Spinal cord (tissue), 10 donors: ENCODE data around the gene SHROOM3. TPM values are rescaled to one million over a fixed set of nuclear protein-coding genes. Genes with fewer than 3 reads are reported as not detected.
A peak's percentile ranks its signal among the peaks of the same experiment; 100 is the strongest.
"Not testable (repeated sequence)": the region's sequence is repeated elsewhere in the genome, so short reads cannot be mapped to it uniquely, and the experiment has no call there.

Source experiments
- DNase-seq, 6 donors: peaks; one replicate each; pipeline versions ENCODE4 v3.0.0 to v3.0.0-alpha.2; 2013 to 2015; ENCODE audit warnings: low spot score in 6 of 6, low read depth in 4 of 6
- H3K27ac ChIP-seq: one replicate; pipeline ENCODE4 v1.5.1; 2013; ENCODE audit warnings: low read depth, low read length, control low read depth
- H3K27me3 ChIP-seq: one replicate; pipeline ENCODE4 v1.6.1; 2013; ENCODE audit warnings: low read length; ENCODE audit not compliant: control insufficient read depth, insufficient read depth
- H3K36me3 ChIP-seq: one replicate; pipeline ENCODE4 v1.6.1; 2013; ENCODE audit warnings: low read length; ENCODE audit not compliant: control insufficient read depth, insufficient read depth
- H3K4me1 ChIP-seq: one replicate; pipeline ENCODE4 v1.6.1; 2013; ENCODE audit warnings: low read length; ENCODE audit not compliant: control insufficient read depth, insufficient read depth
- H3K4me3 ChIP-seq: one replicate; pipeline ENCODE4 v1.5.1; 2013; ENCODE audit warnings: low read depth, low read length, control low read depth
- H3K9me3 ChIP-seq: one replicate; pipeline ENCODE4 v1.6.1; 2013; ENCODE audit warnings: low read length; ENCODE audit not compliant: control insufficient read depth, insufficient read depth
- WGBS: methylation state at CpG from one replicate; pipeline ENCODE4 v1.1.5; 2013; ENCODE audit warnings: missing lambda C conversion rate; ENCODE audit not compliant: insufficient coverage; 5-methylcytosine and 5-hydroxymethylcytosine counted together
- polyA plus RNA-seq, 2 donors: library from polyadenylated mRNA; unstranded; fragments of 120-200 nt; gene quantifications; one replicate each; pipeline ENCODE4 v1.2.1, GENCODE V29; 2013; ENCODE audit not compliant: insufficient read length in 2 of 2
- total RNA-seq, 2 donors: library from RNA; depleted of rRNA in 1 of 2; stranded (reverse); fragments of 120-200 nt in 1 of 2; fragments of >200 nt in 1 of 2; gene quantifications; one replicate each; pipeline versions ENCODE4 v1.2.3 to v1.2.4, GENCODE V29; 2013 to 2014
- donor health status: healthy.

The SHROOM3 gene
- total and polyA plus RNA-seq, 4 donors, result 11.6 to 23.3 (median 19.3) TPM

DNA sequence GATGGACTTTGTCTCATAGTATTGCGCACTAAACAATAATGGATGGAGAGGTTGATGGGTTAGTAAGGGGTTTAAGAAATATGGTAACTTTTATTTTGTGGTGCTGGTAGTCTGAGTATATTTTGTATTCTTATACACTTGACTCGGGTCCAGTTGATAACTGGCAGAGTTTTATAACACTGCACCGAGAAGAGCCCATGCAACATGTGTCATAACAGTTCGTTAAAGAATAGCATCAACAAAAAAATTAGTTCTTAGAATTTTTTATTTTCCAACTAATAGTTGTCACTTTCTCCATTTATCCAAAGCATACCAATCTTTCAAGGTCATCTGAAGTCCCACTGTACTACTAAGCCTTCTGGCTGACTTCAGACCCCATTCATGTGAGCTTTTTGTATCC lies 287.8 kb downstream of the SHROOM3 start:
- Histone ChIP-seq H3K27me3 (no peaks in the 10 kb centered on the region), H3K36me3 (no peaks in the 10 kb centered on the region), H3K27ac (peak overlapping the region; percentile 81), H3K9me3 (no peaks in the 10 kb centered on the region), H3K4me3 (no peak overlapping the region), H3K4me1 (no peaks in the 10 kb centered on the region)
- WGBS, result 100% methylated on average over 2 of the region's 4 CpGs
- DNase-seq, result no peak

DNA sequence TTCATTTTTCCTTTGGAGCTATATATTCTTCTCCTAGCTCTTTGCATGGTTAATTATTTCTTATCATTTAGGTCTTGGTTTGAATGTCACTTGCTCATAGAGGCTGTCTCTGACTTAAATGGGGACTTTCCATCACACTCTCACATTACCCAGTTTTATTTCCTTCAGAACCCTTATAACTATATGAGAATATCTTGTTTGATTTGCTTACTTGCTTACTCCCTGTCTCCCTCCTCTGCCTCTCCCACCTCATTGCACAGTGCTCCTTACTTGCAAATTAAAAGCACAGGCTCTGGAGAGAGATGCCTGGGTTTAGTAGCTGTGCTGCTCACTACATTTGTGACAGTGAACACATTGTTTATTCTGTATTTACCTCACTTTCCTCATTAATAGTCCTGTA lies 288.3 kb downstream of the SHROOM3 start:
- Histone ChIP-seq H3K9me3 (no peaks in the 10 kb centered on the region), H3K4me1 (no peaks in the 10 kb centered on the region), H3K27ac (peak overlapping the region; percentile 81)

DNA sequence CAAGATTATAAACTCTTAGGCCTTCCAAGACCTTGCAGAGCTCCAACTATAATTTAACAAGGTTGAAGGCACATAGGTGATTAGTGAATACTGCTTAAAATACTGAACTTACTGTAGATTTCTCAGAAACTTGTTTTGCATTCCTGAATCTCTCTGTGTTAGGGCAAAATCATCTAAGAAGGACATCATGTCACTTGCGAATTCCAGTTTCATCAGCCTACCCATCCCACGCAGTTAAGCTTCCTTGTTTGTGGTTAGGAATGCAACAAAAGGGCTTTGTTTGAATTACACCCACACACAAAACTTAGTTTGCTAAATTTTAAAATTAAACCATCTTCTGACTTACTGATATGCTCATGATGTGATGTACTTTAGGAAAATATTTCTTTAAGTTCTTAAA lies 288.9 kb downstream of the SHROOM3 start:
- peak overlapping the region; percentile 81 for H3K27ac ChIP-seq

More for the DNA sequence above, 288.3 kb downstream of the SHROOM3 start:
- DNase-seq, result no peak
- no peaks in the 10 kb centered on the region for H3K27me3 ChIP-seq
- no peaks in the 10 kb centered on the region for H3K36me3 ChIP-seq
- no peak overlapping the region for H3K4me3 ChIP-seq

DNA sequence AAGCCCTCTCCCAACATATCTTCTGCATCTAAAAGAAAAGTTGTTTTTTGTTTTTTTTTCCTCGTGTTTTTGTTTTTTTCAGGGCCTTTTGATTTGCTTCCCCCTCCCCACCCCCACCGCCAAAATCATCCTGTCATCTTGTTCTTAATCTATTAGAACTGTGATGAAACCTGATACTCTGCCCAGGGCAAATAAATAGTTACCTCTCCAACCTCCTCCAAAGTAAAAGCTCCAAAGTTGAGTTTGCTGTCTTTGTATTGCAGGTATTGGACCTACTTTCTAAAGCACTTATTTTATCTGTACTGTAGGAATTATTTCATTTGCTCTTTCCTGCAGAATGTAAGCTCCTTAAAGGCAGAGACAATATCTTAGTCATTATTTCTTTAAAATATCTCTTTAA lies 290.0 kb downstream of the SHROOM3 start:
- WGBS, result no CpG with 5 or more reads among the region's 2 CpGs
- Histone ChIP-seq H3K27ac (peak overlapping the region; percentile 81), H3K4me1 (no peaks in the 10 kb centered on the region), H3K36me3 (peaks cover 2% of the 10 kb centered on the region), H3K27me3 (no peaks in the 10 kb centered on the region), H3K4me3 (no peak overlapping the region), H3K9me3 (no peaks in the 10 kb centered on the region)
- DNase-seq, result no peak

More for the DNA sequence above, 288.9 kb downstream of the SHROOM3 start:
- no peak for DNase-seq
- Histone ChIP-seq H3K4me1 (no peaks in the 10 kb centered on the region), H3K9me3 (no peaks in the 10 kb centered on the region), H3K4me3 (no peak overlapping the region), H3K27me3 (no peaks in the 10 kb centered on the region), H3K36me3 (peaks cover 2% of the 10 kb centered on the region)
- no CpG with 5 or more reads among the region's 2 CpGs for WGBS

DNA sequence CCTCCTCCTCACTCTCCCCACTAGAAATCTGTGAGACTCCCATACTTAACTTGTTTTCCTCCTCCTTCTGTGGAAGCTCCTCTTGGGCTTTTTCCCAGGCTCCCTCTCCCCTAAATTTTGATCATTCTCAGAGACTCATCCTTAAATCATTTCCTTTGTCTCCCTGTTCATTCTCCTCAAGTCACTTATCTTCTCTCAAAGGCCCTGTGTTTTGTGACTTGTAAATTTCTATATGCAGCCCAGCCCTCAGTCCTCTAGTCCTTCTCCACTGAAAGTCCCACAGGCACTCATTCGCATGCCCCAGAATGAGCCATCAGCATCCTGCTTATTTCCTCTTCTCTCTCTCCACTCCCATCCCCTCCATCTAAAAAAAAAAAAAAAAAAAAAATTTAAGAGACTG lies 291.1 kb downstream of the SHROOM3 start:
- peaks cover 3% of the 10 kb centered on the region for H3K4me1 ChIP-seq
- DNase-seq, result no peak
- no CpG with 5 or more reads among the region's 1 CpG for WGBS
- H3K4me3 ChIP-seq, result no peak overlapping the region
- H3K27ac ChIP-seq, result no peak overlapping the region
- no peaks in the 10 kb centered on the region for H3K27me3 ChIP-seq
- H3K36me3 ChIP-seq, result peaks cover 2% of the 10 kb centered on the region
- no peaks in the 10 kb centered on the region for H3K9me3 ChIP-seq

DNA sequence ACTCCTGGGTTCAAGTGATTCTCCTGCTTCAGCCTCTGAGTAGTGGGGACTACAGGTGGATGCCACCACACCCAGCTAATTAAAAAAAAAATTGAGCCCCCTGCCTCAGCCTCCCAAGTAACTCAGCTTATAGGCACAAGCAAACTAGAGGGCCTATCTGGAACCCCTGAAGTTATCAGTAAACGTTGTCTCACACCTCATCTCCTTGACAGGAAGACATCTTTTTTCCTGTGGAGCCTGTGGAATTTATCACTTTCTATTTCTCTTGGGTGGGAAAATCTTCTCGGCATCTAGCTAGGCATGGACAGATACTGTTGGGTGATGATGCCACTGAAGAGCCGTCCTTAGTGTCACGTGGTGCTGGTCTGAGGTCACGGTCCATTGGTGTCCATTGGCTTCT lies 291.6 kb downstream of the SHROOM3 start:
- Histone ChIP-seq H3K27me3 (no peaks in the 10 kb centered on the region), H3K9me3 (no peaks in the 10 kb centered on the region), H3K27ac (no peak overlapping the region), H3K4me3 (no peak overlapping the region), H3K4me1 (peaks cover 3% of the 10 kb centered on the region), H3K36me3 (peaks cover 2% of the 10 kb centered on the region)
- 93% methylated on average over 3 of the region's 5 CpGs for WGBS
- DNase-seq, result no peak

DNA sequence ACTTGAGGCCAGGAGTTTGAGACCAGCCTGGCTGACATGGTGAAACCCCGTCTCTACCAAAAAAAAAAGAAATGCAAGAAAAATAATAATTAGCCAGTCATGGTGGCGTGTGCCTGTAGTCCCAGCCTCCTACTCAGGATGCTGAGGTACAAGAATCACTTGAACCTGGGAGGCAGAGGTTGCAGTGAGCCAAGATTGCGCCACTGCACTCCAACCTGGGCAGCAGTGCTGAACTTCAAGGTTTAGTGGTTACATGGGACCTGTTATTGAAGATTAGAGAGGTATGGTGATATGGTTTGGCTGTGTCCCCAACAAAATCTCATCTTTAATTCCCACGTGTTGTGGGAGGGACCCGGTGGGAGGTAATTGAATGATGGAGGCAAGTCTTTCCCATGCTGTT lies 292.9 kb downstream of the SHROOM3 start:
- H3K27me3 ChIP-seq, H3K36me3 ChIP-seq, H3K9me3 ChIP-seq, H3K4me1 ChIP-seq, DNase-seq, H3K27ac ChIP-seq, H3K4me3 ChIP-seq: not testable (repeated sequence)
- 100% methylated on average over 1 of the region's 5 CpGs for WGBS

DNA sequence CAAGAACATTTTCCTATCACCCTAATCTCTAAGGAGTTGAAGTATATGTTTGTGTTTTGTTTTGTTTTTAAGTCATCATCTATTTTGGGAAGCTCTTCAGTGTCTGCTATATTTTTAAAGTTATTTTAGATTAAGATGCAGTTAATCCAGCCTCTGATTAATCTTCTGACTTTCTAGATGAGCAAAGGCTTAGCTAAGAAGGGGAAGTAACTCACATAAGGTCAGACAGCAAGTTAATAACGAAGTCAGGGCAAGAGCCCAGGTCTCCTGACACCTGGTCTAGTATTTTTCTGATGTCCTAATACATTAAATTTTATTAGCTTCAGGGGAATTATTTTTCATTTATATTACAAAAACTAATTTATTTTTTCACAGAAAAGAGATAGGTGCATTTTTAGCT lies 294.4 kb downstream of the SHROOM3 start:
- H3K27ac ChIP-seq, result peak overlapping the region; percentile 57
- no peaks in the 10 kb centered on the region for H3K9me3 ChIP-seq
- no peak for DNase-seq
- no peak overlapping the region for H3K4me3 ChIP-seq
- peaks cover 2% of the 10 kb centered on the region for H3K36me3 ChIP-seq
- no peaks in the 10 kb centered on the region for H3K27me3 ChIP-seq
- peaks cover 7% of the 10 kb centered on the region for H3K4me1 ChIP-seq
- WGBS, result no CpG with 5 or more reads among the region's 1 CpG

DNA sequence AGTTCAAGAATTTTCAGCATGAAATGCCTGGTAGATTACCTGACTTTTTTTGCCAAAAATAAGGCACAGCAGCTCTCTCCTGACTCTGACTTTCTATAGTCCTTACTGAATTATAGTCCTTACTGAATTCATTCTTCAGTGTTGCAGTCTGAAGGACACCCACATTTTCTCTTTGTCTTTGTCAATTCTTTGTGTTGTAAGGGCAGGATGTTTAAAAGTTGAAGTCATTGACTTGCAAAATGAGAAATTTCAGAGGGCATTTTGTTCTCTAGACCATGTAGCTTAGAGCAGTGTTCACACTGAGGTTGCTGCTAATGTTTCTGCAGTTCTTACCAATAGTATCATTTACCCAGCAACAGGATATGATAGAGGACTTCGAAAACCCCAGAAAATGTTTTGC lies 295.0 kb downstream of the SHROOM3 start:
- H3K36me3 ChIP-seq, result peaks cover 2% of the 10 kb centered on the region
- H3K4me1 ChIP-seq, result peaks cover 7% of the 10 kb centered on the region
- WGBS, result no CpG with 5 or more reads among the region's 1 CpG
- no peaks in the 10 kb centered on the region for H3K9me3 ChIP-seq
- no peak overlapping the region for H3K4me3 ChIP-seq
- peak overlapping the region; percentile 57 for H3K27ac ChIP-seq
- H3K27me3 ChIP-seq, result no peaks in the 10 kb centered on the region
- DNase-seq, result no peak

DNA sequence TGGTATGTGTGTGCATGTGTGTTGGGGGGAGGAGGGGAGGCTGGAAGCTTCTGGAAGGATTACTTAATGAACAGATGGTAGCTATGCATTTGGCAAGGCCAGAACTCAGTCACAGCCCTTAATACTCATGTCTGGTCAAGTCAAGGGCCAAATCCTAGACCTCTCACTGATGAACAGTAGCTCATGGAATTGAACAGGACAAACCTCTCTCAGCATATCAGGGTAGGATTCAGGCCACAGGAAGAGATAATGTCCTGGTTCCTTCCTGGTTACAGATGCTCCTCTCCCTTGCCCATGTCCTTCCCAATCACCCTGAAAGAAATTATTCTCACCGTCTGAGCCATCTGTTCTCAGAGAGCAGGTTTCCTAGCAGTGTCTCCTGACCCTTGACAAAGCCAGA lies 297.2 kb downstream of the SHROOM3 start:
- no peak for DNase-seq
- no peak overlapping the region for H3K27ac ChIP-seq
- 100% methylated on average over 1 of the region's 1 CpG for WGBS

More for the DNA sequence above, 297.2 kb downstream of the SHROOM3 start:
- no peaks in the 10 kb centered on the region for H3K9me3 ChIP-seq
- no peaks in the 10 kb centered on the region for H3K27me3 ChIP-seq
- H3K4me3 ChIP-seq, result no peak overlapping the region
- peaks cover 7% of the 10 kb centered on the region for H3K4me1 ChIP-seq
- H3K36me3 ChIP-seq, result peaks cover 2% of the 10 kb centered on the region
